ENCODE results near the gene CNOT1.
"Not testable (repeated sequence)": the region's sequence is repeated elsewhere in the genome, so short reads cannot be mapped to it uniquely, and the experiment has no call there.

The CNOT1 gene

GRCh38 chr16:58629733-58630640 lies at the start of gene CNOT1:
Gene CNOT1 (minus strand): TSS chr16:58629826. CDS start chr16:58599337, 30,489 bp downstream.
- DNase-seq: peak; percentile 95

GRCh38 chr16:58678716-58679115 lies 49.1 kb upstream of the CNOT1 start:
- DNase-seq: no peak

GRCh38 chr16:58678269-58678668 lies 48.6 kb upstream of the CNOT1 start:
- DNase-seq: no peak

GRCh38 chr16:58670946-58671583 lies 41.4 kb upstream of the CNOT1 start:
- DNase-seq: no peak

GRCh38 chr16:58670177-58670576 lies 40.6 kb upstream of the CNOT1 start:
- no peak for DNase-seq

- DNase-seq: no peak
These were observed 35.6 kb upstream of the CNOT1 start for GRCh38 chr16:58665200-58665599.

GRCh38 chr16:58661199-58661830 lies 31.7 kb upstream of the CNOT1 start:
- DNase-seq: peak; percentile 12

- not testable (repeated sequence) for DNase-seq
These were observed 30.3 kb upstream of the CNOT1 start for GRCh38 chr16:58659911-58660310.

GRCh38 chr16:58658796-58659211 lies 29.2 kb upstream of the CNOT1 start:
- DNase-seq: no peak

GRCh38 chr16:58656899-58657298 lies 27.3 kb upstream of the CNOT1 start:
- no peak for DNase-seq

GRCh38 chr16:58655215-58655596 lies 25.6 kb upstream of the CNOT1 start:
- no peak for DNase-seq

- no peak for DNase-seq
These were observed 25.1 kb upstream of the CNOT1 start for GRCh38 chr16:58654560-58655214.

- DNase-seq: no peak
These were observed 23.1 kb upstream of the CNOT1 start for GRCh38 chr16:58652741-58653140.

- no peak for DNase-seq
These were observed 22.3 kb upstream of the CNOT1 start for GRCh38 chr16:58651965-58652348.

GRCh38 chr16:58649707-58650106 lies 20.1 kb upstream of the CNOT1 start:
- no peak for DNase-seq

GRCh38 chr16:58647107-58647506 lies 17.5 kb upstream of the CNOT1 start:
- no peak for DNase-seq

- DNase-seq: no peak
These were observed 15.3 kb upstream of the CNOT1 start for GRCh38 chr16:58644765-58645487.

- DNase-seq: no peak
These were observed 14.5 kb upstream of the CNOT1 start for GRCh38 chr16:58644108-58644507.

GRCh38 chr16:58640949-58641348 lies 11.3 kb upstream of the CNOT1 start:
- no peak for DNase-seq

GRCh38 chr16:58639836-58640235 lies 10.2 kb upstream of the CNOT1 start:
- DNase-seq: no peak

- DNase-seq: no peak
These were observed 9.6 kb upstream of the CNOT1 start for GRCh38 chr16:58639230-58639629.

All from KG1 (cell line).